ENCODE data around the gene CYTH4.

Gene CYTH4

DNA sequence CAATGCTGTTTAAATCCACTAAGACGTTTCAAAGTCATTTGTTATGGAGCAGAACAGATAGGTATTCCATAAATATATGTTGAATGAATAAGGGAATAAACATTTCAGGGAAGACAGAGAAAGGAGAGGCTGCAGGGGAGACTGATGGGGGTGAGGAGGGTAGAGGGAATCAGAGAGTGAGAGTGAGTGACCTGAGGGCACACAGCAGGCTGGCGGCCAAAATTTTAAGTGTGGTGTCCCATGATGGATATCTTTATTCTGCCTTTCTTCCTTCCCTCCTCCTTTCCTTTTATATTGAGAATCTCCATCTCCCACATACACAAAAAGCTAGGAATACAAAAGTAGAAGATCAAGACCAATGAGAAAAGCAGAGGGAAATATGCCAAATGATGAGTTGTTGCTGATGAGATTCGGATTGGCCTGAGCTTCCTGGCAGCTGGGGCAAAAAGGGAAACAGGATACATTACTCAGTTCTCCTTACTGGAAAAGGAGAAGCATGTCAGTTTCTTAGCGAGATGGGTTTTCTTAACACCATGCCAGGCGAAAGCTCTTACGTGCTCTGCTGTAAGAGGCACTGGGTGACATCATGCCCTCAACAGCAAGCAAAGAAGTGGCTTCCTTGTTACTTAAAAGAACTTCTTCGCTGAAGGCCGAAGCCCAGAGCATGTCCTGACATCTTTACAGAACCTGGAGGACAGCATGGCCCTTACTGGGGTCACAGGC lies 11.2 kb upstream of the CYTH4 start:
- DNase-seq (ENCODE audit: low read depth in 2 of 2), result no peak

- DNase-seq (ENCODE audit: low read depth in 2 of 2), result peak in 1 of 2 experiments; percentile 32
These were observed 9.0 kb upstream of the CYTH4 start for GRCh38 chr22:37273126-37273845.

DNA sequence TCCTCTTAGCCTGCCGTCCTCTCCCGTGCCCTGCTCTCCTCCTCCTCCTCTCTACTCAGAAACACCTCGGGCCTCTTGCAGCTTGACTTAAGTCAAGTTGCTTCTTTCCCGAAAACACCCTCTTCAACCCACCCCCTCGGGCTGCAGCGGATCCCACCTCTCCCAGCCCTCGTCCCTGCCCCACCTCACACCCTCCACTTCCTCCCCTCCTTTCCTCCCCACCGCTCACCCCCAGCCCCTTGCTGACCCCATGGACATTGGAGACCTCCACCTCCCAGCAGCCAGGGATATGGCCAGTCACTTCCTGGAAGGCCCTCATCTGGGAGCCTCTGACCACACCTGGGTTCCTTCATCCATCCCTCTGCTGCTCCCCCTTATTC lies 8.5 kb upstream of the CYTH4 start:
- DNase-seq (ENCODE audit: low read depth in 2 of 2), result no peak

DNA sequence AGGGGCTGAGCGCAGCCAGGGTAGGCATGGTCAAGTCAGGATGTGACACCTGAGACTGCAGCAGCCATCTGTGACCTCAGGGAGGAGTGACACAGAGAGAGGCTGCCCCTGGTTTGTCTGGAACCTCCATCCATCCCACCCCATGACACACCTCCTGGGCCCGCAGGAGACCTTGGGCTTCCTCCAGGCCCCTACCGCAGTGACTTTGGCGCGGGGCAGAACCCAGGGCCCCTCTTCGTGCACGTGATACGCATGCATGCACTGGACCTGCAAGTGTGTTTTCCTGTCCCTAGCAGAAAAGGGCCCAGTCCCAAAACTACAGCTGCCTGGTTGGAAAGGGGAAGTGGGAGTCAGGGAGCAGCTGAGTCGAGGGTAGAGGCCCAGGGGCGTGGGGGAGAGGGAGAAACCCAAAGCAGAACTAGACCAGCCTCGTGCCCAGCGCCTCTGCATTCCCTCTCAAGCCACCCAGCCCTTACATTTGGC lies 7.9 kb upstream of the CYTH4 start:
- no peak for DNase-seq (ENCODE audit: low read depth in 2 of 2)

DNA sequence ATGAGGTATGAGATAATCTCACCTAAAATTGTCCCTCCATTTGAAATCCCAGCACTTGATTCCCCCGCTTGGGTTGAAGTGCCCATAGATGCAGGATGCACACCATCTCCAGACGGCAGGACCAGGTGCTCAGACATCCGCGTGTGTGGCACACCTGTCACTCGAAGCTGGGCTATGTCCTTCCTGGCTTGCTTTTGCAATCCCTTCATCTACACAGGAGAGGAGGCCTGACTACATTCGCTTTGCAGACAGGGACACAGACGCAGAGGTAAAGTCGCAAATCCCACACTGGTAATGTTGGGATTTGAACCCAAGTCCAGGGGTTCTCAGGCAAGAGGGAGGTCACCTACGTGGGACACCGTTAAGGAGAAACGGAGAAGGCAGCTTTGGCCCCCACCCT lies 7.2 kb upstream of the CYTH4 start:
- no peak for DNase-seq (ENCODE audit: low read depth in 2 of 2)

DNA sequence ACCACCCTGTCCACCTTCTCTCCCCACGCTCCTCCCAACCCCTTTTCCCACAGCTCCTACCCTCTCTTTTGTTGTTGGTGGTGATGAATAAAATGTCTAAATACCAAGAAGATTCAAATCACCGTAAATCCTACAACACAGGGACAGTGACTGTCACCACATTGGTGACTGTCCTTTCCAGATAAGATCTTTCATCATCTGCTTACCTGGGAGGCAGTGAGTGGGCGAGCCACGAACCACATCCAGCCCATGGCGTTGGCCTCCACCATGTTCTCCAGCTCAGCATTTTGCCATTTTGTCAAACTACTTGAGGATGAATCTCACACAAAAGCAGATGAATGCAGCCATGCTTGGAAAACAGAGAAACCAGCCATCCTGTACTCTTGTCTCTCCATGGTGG lies 6.7 kb upstream of the CYTH4 start:
- DNase-seq (ENCODE audit: low read depth in 2 of 2), result no peak

DNA sequence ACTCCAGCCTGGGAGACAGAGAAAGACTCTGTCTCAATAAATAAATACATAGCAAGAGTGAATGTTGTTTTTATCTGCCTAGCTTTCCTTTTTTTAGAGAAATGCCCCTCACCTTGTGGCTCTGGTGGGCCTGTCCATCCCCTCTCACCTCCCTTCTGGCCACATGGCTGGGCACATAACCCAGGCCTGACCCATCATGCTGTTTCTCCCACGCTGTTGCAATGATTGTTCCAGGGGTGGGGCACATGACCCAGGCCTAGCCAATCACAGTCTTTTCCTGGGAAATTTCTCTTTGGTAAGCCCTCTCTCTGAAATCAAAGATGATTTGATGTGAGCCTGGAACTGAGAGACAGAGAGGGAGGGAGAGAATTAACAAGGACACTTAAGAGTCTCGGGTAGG lies 5.5 kb upstream of the CYTH4 start:
- no peak for DNase-seq (ENCODE audit: low read depth in 2 of 2)

DNA sequence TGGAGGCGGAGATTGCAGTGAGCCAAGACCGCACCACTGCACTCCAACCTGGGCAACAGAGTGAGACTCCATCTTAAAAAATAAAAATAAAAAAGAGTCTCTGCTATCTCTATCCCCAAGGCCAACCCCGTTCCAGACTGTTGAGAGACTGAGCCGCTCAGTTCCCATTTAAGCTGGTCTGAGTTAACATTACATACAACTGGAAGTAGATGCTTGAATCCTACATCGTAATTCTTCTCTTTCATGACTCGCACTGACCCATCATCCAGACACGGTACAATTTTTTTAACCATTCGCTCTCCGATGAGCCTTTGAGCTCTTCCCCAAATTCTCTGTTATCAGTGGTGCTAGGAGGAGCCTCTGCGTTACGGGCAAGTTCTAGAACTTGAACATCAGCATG lies 4.9 kb upstream of the CYTH4 start:
- no peak for DNase-seq (ENCODE audit: low read depth in 2 of 2)

GRCh38 chr22:37278261-37278660 lies 4.0 kb upstream of the CYTH4 start:
- DNase-seq (ENCODE audit: low read depth in 2 of 2), result no peak

DNA sequence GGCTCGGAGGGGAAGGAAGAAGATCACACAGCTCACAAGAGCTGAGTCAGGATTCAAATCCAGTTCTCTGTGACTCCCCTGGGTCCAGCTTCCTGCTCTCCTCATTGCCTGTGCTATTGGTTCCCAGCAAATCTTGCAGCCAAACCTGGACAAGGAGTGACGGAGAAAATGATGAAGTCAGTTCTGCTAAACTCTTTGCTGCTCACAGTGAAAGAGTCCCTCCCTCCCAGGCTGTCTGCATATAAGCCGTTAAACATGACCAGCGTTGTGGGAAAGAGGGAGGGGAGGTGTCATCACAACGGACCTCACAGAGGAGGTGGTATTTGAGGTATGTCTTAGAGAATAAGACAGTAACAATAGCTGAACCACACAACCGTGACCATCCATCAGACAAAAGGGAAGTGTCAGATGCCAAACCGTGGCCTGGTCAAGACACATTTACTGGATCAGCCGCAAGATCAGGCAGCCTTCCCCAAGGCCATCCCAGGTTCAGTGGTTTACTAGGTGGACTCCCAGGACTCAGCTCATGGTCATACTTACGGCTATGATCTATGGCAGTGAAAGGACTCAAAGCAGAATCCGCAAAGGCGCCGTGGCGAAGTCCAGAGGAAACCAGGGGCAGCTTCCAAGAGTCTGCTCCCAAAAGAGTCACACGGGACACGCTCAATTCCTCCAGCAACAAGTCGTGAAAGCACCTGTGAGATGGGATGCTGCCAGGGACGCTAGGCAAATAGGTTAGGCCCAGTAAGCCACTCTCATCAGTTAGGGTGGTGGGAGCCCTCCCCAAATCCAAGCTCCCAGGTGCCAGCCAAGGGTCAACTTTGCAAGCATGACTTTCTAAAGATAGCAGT lies 2.8 kb upstream of the CYTH4 start:
- no peak for DNase-seq (ENCODE audit: low read depth in 2 of 2)

DNA sequence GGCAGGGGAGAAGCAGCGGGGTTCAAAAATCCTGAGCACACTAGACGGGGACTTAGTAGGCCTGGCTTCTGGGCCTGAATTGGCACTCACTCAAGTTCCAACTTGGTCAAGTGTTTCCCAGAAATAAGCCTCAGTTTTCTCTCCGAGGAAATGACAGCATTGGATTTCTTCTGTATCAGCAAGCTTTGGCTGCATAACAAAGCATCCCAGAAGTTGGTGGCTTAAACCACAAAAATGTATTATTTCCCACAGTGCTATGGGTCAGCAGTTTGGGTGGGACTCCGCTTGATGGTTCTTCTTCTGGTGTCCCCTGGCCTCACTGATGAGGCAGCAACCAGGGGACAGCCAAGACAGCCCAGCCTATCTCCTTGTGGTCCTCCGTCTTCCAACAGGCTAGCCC lies 1.6 kb upstream of the CYTH4 start:
- no peak for DNase-seq (ENCODE audit: low read depth in 2 of 2)

DNA sequence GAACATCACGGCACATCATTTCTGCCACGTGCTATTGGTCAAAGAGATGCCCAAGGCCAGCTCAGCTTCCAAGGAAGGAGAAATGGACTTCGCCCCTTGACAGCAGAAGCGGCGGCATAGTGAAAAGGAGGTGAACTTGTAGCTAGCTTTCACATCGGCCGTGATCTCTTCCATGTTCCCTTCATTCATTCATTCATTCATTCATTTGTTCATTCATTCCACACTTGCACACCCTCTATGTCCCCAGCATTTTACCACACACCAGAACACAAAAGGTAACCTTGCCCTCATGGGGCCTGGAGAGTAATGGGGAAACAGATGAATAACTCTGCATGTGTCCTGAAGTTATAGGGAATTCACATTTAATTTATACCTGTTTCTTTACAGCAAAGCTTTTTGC lies 1.1 kb upstream of the CYTH4 start:
- DNase-seq (ENCODE audit: low read depth in 2 of 2), result no peak

- no peak for DNase-seq (ENCODE audit: low read depth in 2 of 2)
These were observed 493 bp upstream of the CYTH4 start for GRCh38 chr22:37281646-37282384.

DNA sequence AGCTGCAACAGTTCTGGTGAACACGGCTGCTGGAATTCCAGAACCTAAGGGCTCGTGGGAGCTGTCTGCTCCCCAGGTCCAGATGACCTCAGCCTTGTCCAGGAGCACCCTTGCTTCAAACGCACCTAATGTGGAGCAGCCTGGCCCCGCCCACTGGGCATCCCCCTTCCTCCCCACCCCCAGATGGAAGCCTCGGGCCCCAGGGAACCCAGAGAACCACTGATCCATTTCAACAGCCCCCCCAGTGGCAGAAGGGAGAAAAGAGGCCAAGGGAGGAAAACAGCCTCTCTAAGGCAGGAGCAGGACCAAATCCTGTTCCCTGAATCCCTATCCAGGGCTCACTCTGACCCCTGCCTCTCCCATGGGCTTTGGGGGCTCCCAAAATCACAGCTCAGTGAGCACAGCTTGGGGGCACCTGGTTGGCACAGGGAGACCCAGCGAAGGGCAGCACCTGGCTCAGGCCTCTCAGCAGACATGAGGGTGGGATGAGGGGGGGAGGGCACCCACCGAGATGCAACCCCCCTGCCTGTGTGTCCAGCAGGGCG lies 1.2 kb downstream of the CYTH4 start:
- DNase-seq (ENCODE audit: low read depth in 2 of 2), result no peak

- no peak for DNase-seq (ENCODE audit: low read depth in 2 of 2)
These were observed 2.0 kb downstream of the CYTH4 start for GRCh38 chr22:37284126-37284804.

DNA sequence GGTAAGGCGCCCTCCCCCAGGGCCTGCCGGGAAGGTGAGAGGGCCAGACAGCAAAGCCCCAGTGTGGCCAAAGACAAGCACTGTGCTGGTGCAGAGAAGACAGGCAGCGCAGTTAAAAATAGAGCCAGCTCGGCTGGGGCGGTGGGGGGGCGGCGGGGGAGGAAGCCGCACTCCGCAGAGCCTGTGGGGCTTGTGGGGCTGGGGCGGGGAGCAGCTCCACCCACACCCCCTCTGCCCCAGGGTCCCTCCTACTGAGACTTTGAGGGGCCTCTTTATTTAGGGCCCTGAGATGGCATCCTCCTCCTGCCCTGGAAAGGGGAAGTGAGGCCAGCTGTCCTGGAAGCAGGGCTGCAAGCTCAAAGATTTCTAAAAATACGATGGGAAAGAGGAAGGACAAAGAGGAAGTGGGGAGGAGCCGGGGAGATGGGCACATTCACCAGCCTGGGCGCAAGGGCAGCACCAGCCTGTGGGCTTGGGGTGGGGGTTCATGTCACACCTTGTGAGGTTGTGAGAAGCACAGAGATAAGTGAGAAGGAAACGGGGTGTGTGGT lies 2.6 kb downstream of the CYTH4 start:
- DNase-seq (ENCODE audit: low read depth in 2 of 2), result no peak

- no peak for DNase-seq (ENCODE audit: low read depth in 2 of 2)
These were observed 3.6 kb downstream of the CYTH4 start for GRCh38 chr22:37285937-37286336.

GRCh38 chr22:37287550-37287951 lies 5.2 kb downstream of the CYTH4 start:
- DNase-seq (ENCODE audit: low read depth in 2 of 2), result no peak

DNA sequence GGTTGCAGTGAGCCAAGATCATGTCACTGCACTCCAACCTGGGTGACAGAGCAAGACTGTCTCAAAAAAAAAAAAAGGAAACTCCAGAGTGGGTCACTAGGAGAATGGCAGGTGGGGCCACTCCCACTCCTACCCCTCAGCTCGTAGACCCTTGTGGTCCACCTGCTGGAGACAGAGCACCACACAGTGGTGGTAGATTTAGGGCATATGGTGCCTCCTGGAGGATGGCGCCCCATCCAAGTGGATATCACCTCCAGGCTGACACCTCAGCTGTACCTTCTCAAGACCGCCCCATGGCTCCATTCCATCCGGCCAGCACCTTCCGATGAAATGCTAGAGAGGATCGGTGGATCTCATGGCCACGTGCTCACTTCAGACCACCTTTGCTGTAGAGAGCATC lies 6.2 kb downstream of the CYTH4 start:
- no peak for DNase-seq (ENCODE audit: low read depth in 2 of 2)

GRCh38 chr22:37289156-37289735 lies 6.9 kb downstream of the CYTH4 start:
- no peak for DNase-seq (ENCODE audit: low read depth in 2 of 2)
